GM21723 (cell line): Measurements from ENCODE around the gene MCF2L2.
"Not testable (repeated sequence)": the region's sequence is repeated elsewhere in the genome, so short reads cannot be mapped to it uniquely, and the experiment has no call there.

Experiments used
- ATAC-seq: cut with Tn5 transposase; IDR thresholded peaks from one replicate; pipeline ENCODE4 v1.9.1; 2021; ENCODE audit warnings: mild to moderate bottlenecking, moderate library complexity; ENCODE audit not compliant: unreplicated experiment

The MCF2L2 gene

DNA sequence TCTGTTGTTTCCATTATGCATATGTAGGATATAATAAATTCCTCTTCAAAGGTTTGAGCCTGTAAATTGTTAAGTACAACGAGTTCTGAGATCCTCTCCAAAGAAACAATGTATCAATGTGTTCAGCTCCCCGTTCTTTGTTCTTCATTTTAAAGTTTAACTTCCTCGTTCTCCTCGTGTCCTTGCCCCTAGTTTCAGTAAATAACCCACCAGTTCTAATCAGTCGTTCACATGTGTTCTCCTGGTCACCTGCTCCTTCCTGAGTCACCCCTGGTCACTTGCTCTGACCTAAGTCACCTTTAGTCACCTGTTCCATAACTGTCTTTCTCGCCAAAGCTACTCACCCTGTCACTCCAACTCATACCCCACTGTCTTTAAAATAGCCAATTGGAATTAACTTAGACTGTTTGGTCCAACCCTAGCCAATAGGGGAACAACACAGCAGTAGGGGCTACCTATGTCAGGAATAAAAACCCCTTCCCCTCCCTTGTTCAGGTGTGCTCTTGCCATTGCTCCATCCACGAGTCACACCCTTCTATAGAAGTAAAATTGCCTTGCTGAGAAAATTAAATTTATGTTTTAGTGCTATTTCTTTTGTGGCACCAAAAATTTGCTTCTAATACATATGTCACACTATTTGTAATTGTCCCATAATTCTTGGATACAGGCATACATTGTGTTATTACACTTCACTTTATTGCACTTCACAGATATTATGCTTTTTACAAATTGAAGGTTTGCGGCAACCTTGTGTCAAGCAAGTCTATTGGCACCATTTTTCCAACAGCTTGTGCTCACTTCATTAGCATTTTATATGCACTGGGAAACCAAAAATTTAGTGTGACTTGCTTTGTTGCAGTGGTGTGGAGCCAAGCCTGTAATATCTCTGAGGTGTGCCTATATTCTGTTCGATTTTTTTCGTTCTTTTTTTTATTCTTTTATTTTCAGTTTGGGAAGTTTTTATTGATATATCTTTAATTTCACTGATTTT is 15.3 kb upstream of the MCF2L2 start:
- ATAC-seq: no peak

DNA sequence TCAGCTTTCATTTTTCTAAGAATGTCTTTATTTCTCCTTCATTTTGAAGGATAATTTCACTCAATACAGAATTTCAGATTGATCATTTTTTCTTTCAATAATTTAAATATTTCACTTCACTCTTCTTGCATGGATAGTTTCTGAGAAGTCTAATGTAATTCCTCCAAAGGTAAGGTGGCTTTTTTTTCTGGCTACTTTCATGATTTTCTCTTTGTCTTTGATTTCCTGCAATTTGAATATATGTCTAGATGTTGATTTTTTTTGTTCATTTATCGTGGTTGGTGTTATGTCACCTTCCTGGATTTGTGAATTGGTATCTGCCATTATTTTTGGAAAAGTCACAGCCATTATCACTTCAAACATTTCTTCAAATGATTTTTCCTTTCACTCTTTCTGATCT is 14.6 kb upstream of the MCF2L2 start:
- no peak for ATAC-seq

DNA sequence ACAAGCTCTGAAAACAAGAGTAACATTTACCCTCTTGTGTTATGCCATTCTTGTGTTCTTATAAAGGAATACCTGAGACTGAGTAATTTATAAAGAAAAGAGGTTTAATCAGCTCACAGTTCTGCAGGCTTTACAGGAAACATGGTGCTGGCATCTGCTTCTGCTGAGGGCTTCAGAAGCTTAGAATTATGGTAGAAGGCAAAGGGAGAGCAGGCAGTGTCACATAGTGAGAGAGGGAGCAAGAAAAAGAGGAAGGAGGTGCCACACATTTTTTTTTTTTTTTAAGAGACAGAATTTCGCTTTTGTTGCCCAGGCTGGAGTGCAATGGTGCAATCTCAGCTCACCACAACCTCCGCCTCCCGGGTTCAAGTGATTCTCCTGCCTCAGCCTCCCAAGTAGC is 12.1 kb upstream of the MCF2L2 start:
- ATAC-seq: not testable (repeated sequence)

DNA sequence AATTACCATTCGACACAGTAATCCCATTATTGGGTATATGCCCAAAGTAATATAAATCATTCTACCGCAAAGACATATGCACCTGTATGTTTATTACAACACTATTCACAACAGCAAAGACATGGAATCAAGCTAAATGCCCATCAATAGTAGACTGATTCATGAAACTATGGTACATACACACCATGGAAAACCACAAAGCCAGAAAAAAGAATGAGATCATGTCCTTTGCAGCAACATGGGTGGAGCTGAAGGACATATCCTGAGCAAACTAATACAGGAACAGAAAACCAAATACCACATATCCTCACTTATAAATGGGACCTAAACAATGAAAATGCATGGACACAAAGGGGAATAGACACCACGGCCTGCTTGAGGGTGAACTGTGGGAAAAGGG is 11.1 kb upstream of the MCF2L2 start:
- no peak for ATAC-seq

DNA sequence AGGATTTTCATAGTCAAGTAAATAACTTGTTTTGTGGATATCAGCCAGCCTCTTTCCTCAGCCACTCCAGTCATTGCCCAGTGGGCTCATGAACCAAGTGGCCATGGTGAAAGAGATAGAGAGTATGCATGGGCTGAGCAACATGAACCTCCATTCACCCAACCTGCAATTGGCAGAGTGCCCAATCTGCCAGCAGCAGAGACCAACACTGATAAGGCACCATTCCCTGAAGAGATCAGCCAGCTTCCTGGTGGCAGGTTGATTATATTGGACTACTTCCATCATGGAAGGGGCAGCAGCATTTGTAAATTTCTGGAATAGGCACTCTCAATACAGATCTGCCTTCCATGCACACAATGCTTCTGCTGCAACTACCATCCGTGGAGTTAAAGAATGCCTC is 10.3 kb upstream of the MCF2L2 start:
- ATAC-seq: no peak

DNA sequence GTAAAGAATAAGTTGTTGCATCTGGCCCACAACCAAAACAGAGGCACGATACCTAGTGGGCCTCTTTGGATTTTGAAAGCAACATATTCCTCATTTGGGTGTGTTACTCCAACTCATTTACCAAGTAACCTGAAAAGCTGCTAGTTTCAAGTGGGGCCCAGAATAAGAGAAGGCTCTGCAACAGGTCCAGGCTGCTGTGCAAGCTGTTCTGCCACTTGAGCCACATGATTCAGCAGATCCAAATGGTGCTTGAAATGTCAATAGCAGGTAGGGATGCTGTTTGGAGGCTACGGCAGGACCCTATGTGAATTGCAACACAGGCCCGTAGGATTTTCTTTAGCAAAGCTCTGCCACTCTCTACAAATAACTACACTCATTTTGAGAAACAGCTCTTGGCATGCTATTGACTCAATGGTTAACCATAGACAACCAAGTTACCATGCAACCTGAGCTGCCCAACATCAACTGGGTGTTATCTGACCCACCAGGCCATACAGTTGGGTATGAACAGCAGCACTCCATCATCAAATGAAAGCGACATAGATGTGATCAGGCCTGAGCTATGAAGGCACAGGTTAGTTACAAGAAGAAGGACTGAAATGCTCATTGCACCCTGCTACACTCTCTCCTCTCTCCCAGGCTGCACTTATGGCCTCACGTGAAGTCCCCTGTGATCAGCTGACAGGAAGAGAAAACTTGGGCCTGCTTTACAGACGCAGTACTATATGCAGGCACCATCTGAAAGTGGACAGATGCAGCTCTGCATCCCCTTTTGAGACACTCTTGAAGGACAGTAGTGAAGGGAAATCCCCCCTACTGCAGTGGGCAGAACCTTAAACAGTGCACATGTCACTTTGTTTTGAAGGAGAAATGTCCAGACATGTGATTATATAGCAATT is 9.5 kb upstream of the MCF2L2 start:
- no peak for ATAC-seq

DNA sequence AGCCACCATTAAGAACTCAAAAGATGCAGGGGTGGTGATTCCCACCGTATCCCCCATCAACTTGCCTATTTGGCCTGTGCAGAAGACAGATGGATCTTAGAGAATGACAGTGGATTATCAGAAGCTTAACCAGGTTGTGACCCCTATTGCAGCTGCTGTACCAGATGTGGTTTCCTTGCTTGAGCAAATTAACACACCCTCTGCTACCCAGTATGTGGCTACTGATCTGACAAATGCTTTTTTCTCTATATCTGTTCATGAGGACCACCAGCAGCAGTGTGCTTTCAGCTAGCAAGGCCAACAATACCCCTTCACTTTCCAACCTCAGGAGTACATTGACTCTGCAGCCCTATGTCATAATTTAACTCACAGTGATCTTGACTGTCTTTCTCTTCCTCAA is 8.6 kb upstream of the MCF2L2 start:
- no peak for ATAC-seq

DNA sequence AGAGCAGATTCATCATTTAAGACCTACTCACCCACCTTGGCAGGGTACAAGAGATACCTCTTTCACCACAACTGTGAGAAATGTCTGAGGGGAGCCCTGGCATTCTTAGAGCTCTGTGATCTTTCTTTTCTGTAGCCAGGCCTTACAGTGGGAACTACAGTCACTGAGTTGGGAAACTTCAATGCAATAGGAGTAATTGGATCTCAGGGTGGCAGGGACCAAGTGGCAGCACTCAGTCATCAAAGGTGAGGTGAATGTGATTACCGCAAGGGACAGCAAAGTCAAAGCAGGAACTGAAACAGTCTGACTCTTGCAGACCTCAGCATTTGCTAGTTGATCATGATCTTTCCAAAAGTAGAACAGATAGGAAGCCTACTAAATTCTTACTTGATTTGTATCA is 7.2 kb upstream of the MCF2L2 start:
- ATAC-seq: peak; percentile 98

DNA sequence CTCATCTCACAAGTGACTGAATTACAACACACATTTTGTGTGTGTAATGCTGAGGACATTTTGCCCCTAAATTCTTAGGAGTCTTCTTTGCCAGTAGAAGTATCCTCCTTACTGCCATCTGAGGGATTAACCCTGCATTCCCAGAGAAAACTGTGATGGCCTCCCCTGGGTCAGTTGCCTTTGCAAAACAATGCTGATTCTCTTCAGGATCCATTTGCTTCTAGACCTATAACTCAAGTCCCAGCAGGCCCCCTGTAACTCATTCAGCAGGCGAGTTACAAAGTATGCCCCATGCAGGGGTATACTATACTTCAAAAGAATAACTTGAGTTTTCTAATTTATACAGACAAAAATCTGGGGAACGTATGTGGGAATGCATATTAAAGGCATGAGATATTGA is 6.6 kb upstream of the MCF2L2 start:
- no peak for ATAC-seq

DNA sequence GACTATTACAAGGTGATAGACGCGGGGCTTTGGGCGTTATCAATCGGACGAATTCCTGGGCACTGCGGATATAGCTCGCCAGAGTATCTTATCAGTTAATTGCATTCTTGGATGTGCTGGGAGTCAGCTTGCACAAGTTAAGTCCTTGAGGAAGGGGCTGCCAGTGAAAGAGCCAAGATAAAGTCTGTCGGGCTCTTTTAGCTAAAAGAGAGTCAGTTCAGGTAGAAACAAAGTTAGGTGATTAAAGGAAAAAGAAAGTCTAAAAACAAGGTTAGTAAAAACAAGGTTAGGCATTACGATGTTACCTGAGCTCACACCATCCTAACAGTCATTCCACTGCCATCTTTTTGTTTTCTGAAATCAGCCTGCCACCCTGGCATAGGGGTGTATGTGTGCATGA is 6.1 kb upstream of the MCF2L2 start:
- no peak for ATAC-seq

DNA sequence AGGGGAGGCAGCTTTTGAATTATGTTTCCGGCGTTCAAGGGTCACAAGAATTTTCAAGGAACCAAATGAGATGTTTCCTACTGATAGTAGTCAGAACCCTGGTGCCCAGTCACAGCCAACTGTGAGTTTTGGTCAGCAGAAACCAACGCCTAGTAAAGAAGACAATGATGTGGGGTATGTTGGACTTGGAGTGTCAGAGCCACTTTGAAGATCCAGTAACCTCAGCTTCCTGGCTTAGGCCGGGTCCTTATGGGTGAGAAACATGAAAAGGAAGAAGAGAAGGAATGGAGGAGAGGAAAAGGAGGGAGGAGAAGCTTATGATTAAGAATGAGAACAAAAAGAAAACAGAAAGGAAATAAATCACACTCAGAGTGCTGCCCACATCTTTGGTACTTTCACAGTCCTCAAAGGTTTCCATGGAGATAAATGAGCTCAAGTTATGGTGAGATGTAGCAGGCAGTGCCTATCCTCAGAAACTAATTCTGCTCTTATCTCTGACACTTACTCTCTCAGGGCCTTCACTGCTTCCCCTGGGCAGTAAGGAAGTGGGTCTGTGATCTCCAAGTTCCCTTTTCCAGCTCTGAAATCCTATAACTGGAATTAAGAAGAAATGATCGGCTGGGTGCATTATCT is 2.0 kb upstream of the MCF2L2 start:
- ATAC-seq: no peak

DNA sequence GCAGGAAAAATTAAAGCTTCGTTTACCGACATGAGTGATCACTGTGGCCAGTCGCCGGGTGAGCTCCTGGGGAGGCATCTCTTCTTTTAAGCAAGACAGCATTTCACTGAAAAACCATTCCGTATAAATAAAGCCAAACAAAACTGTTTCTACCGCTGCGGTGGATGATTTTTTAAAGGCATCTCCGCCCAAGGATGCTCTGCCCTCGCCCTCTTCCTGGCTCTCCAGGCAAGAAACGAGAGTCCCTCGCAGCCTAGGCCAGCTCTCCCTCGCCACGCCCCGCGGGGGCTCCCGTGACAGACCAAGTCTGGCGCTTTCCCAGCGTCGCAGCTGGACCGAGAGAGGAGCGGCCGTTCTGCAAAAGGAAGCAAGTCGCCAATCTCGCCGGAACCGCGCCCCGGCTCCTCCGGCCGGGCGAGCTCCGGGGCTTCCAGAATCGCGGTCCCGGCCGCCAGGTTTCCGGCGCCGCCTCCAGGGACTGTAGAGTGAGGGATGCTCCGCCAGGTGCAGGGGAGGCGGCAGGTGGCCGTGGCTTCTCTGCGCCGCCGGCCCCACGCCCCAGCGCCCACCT is 458 bp downstream of the MCF2L2 start:
- ATAC-seq: peak; percentile 38

DNA sequence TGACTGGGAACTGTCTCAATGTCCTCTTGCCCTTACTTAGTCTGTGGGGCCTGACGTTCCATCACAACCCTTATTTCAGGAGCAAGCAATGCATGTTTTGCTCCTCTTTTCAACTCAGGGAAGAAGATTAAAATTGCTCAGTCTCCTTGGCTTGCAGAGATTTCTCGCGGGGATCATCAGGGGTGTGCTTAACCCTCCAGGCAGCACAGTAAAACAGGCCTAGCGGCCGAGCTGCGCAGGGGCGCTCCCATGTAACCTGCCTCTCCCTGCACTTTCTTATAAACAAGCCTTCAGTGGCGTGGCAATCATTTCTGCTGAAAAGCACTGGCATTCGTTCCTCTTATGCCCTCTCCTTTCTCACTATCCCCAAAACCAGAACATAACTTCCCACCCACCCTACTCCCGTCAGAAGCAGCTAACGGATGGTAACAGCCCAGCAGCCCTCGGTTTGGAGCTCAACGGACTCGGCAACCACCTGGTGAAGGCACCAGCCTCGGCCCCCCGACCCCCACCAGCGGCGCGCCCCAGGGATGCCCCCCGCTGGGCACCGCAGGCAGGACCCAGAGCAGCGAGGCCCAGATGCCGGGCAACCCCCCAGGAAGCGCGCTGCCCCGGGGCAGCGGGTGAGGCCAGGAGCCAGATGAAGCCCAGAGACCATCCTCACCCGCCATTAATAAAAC is 1.1 kb downstream of the MCF2L2 start:
- ATAC-seq: no peak

DNA sequence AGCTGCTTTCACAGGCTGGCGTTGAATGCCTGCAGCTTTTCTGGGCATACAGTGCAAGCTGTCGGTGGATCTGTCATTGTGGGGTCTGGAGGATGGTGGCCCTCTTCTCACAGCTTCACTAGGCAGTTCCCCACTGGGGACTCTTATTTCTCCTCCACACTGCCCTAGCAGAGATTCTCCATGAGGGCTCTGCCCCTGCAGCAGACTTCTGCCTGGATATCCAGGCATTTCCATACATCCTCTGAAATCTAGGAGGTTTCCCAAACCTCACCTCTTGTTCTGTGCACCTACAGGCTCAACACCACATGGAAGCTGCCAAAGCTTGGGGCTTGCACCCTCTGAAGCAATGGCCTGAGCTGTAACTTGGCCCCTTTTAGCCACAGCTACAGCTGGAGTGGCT is 9.6 kb downstream of the MCF2L2 start:
- not testable (repeated sequence) for ATAC-seq

DNA sequence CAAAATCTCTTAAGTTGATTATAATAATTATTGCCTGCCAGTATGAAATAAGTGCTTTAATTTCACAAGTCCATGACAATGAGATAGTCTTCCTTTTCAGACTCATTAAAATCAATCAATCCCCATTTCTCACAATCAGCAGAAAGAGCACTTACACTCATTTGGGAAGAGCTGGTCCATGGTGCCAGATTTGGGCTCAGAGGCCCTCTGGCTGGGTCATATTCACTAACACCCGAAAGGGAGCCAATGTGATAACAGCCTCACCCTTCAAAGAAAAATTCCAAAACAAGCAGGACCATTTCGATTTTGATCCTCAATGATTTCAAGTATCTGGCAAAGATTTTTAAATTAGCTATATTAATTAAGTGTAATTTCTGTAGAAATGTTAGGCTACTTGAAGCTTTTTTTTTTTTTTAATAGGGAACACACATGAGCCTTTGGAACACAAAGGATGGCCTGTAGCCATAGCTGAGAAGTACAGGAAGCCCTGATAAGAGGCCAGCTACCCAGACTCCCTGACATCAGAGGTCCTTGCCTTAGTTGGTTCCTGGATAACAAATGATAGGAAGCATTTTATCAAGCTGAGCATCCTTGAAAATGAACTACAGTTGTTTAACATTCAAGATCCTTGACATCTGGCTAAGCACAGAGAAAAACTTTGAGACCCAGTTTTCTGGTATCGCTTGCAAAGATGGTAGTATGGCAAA is 17.1 kb downstream of the MCF2L2 start:
- no peak for ATAC-seq

DNA sequence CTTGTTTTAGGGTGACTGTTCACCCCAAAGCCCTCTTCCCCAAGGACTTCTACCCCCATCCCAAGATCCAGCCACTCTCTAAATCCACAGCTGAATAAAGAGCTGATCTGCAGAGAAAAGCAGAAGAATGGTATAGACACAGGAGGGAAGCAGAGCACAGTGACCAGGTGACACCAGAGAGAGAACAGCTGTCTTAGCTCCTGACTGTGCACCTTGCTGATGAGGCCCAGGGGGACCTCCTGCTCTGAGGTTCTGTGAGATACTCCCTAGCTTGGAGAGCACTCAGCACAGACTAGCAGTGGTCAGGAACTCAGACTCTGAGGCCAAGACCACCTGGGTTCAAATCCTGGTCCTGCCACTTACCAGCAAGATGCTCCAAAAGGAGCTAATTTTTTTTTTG is 17.7 kb downstream of the MCF2L2 start:
- no peak for ATAC-seq

DNA sequence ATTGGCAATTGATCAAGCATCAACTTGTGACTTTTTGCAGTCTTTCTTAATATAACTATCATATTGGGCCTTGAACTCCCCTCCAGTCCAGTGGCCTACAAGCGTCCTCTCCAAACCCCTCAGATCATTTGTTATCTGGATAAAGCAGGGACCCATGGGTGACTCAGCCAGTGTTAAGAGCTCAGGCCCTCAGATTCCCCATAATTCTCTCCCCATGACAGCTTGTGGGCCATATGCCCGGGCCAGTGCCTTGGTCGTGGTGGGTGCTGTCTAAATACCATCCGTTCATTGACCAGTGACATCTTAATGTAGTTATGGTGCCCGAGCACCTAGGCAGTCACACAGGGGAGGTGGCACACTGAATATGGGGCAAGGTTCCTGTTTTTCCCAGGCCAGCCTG is 18.1 kb downstream of the MCF2L2 start:
- ATAC-seq: no peak

DNA sequence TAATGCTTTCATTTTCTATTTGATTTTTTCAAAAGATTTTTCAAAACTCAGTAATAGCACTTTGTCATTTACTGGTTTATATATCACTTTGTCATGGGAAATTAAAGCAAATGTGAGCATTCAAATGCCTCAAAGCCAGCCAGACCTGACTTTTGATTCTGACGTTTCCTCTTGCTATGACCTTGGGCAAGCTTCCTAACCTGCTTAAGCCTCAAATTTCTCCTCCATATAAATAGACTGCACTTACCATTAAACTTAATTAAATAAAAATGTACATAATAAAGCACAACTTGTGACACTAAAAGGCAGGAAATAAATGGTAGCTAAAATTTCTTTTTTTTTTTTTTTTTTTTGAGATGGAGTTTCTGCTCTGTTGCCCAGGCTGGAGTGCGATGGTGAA is 19.2 kb downstream of the MCF2L2 start:
- no peak for ATAC-seq

DNA sequence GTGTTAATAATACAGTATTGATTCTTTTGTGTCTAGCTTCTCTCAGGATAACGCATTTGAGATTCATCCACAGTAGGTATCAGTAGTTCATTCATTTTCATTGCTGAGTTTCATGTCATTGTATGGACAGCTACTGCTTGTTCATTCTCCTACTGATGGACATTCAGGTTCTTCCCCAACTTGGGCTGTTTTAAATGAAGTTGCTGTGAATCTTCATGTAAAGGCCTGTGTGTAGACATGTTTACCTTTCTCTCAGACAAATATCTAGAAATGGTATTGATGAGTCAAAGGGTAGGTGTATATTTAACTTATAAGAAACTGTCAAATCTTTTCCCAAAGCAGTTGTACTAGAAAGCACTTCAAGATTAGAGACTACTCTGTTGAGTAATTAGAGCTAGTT is 26.7 kb downstream of the MCF2L2 start:
- ATAC-seq: no peak

DNA sequence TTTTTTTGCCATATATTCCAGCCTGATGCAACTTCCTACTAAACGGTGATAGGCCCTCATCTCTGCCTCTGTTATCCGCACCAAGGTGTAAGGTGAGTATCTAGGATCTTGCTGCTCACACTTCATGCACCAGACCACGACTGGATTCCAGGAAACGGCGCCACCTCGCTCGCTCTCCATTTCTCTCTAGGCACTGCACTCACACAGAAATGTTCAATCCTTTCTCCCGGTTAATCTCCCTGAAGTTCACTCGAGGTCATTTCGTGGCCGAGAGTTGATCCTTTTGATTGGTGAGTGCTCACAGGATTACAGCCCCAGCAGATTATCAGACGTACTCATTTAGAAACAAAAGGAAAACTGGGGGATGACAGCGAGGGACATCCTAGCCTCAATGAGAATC is 28.1 kb downstream of the MCF2L2 start:
- ATAC-seq: no peak
